AG04449 (cell line): ENCODE data around the gene ATG12.

Experiments
- CTCF ChIA-PET: fragments of 350-600 bp; formaldehyde crosslinking; extraction: SDS; loops from one replicate; lab custom pipeline; 2021; ENCODE audit warnings: antibody characterized with exemption; lab: Yijun Ruan, JAX
- POLR2A ChIA-PET: fragments of 400-600, 350-600 bp; formaldehyde crosslinking; extraction: SDS; loops from one replicate; lab custom pipeline; 2020; ENCODE audit warnings: antibody characterized with exemption, inconsistent platforms; lab: Yijun Ruan, JAX
- DNase-seq: peaks from one replicate; pipeline ENCODE4 v3.0.0-alpha.2; 2010; ENCODE audit warnings: low read depth, low spot score
- H3K4me3 ChIP-seq: 2 replicates; pipeline ENCODE4 v1.5.1; 2011; ENCODE audit warnings: low read depth, mild to moderate bottlenecking, control low read depth, low read length
- TF ChIP-seq, protein P1 (sequence below): IDR thresholded peaks from one replicate; pipeline ENCODE4 v1.5.1; 2011; ENCODE audit warnings: mild to moderate bottlenecking, moderate library complexity, low read length, control low read depth, inconsistent platforms; ENCODE audit not compliant: insufficient read depth; ENCODE audit errors: missing control alignments

The ATG12 gene

GRCh38 chr5:115807654-115808052 is 33.7 kb downstream of the ATG12 start:
- CTCF ChIA-PET: interaction anchor here (1.4 kb wide), 1 partner anchor 24 kb away, joined by 4 read pairs; no protein-coding TSS in a partner anchor
- TF ChIP-seq, protein P1, sequence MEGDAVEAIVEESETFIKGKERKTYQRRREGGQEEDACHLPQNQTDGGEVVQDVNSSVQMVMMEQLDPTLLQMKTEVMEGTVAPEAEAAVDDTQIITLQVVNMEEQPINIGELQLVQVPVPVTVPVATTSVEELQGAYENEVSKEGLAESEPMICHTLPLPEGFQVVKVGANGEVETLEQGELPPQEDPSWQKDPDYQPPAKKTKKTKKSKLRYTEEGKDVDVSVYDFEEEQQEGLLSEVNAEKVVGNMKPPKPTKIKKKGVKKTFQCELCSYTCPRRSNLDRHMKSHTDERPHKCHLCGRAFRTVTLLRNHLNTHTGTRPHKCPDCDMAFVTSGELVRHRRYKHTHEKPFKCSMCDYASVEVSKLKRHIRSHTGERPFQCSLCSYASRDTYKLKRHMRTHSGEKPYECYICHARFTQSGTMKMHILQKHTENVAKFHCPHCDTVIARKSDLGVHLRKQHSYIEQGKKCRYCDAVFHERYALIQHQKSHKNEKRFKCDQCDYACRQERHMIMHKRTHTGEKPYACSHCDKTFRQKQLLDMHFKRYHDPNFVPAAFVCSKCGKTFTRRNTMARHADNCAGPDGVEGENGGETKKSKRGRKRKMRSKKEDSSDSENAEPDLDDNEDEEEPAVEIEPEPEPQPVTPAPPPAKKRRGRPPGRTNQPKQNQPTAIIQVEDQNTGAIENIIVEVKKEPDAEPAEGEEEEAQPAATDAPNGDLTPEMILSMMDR: no peak

GRCh38 chr5:115806986-115807653 is 34.2 kb downstream of the ATG12 start:
- ChIA-PET CTCF (no interaction called here), POLR2A (no interaction called here)
- TF ChIP-seq, protein P1: no peak
- DNase-seq: no peak
- H3K4me3 ChIP-seq: no peak overlapping the region

More at GRCh38 chr5:115807654-115808052, 33.7 kb downstream of the ATG12 start:
- POLR2A ChIA-PET: no interaction called here
- no peak overlapping the region for H3K4me3 ChIP-seq
- DNase-seq: no peak

- POLR2A ChIA-PET: interaction anchor here (0.7 kb wide), 1 partner anchor 10 kb away, joined by 3 read pairs; no protein-coding TSS in a partner anchor
- TF ChIP-seq, protein P1: no peak
- H3K4me3 ChIP-seq: no peak overlapping the region
- CTCF ChIA-PET: no interaction called here
- DNase-seq: no peak
Measured at GRCh38 chr5:115801984-115802383, 39.4 kb downstream of the ATG12 start.

DNA sequence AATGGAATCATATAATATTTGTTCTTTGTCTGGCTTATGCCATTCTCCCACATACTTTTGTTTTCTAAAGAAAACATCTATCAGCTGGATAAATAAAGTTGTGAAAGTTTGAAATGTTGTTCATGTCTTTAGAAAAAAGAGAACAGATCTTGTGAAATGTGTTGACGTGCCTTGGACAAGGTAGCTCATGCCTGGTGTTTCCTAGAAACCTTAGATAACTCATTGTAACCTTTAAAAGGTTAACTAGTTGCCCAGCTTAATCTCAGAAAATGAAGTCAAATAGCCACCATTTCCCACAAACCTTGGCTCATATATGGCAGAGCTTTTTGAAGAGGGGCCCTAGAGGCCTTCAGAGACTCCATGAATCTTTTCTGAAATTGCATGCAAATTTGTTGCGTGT is 40.2 kb downstream of the ATG12 start:
- POLR2A ChIA-PET: no interaction called here
- CTCF ChIA-PET: no interaction called here
- H3K4me3 ChIP-seq: no peak overlapping the region
- TF ChIP-seq, protein P1: no peak
- DNase-seq: no peak

DNA sequence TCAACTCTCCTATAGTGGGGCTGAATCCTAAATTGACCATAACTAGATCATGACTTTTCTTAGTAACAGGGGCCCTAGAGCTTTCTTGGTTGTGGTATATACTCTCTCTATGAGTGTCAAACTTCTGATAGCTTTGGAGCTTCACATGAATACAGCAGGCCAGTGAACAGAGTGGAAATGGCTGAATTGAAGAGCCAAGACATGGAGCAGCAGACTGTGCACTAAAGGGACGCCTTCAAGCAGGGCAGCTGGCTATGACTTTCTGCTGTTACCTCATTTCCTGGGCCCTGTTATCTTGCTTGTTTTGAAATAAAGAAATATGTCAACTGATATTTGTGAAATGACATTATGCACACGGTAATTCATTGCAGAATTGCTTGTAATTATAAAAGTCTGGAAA is 41.3 kb downstream of the ATG12 start:
- POLR2A ChIA-PET: no interaction called here

GRCh38 chr5:115798252-115798651 is 43.1 kb downstream of the ATG12 start:
- DNase-seq: no peak
- CTCF ChIA-PET: no interaction called here
- TF ChIP-seq, protein P1: no peak
- POLR2A ChIA-PET: no interaction called here
- no peak overlapping the region for H3K4me3 ChIP-seq

More for the DNA sequence above, 41.3 kb downstream of the ATG12 start:
- CTCF ChIA-PET: no interaction called here
- TF ChIP-seq, protein P1: no peak
- H3K4me3 ChIP-seq: no peak overlapping the region
- no peak for DNase-seq
